ENCODE results near the gene COL4A1.

Gene COL4A1

DNA sequence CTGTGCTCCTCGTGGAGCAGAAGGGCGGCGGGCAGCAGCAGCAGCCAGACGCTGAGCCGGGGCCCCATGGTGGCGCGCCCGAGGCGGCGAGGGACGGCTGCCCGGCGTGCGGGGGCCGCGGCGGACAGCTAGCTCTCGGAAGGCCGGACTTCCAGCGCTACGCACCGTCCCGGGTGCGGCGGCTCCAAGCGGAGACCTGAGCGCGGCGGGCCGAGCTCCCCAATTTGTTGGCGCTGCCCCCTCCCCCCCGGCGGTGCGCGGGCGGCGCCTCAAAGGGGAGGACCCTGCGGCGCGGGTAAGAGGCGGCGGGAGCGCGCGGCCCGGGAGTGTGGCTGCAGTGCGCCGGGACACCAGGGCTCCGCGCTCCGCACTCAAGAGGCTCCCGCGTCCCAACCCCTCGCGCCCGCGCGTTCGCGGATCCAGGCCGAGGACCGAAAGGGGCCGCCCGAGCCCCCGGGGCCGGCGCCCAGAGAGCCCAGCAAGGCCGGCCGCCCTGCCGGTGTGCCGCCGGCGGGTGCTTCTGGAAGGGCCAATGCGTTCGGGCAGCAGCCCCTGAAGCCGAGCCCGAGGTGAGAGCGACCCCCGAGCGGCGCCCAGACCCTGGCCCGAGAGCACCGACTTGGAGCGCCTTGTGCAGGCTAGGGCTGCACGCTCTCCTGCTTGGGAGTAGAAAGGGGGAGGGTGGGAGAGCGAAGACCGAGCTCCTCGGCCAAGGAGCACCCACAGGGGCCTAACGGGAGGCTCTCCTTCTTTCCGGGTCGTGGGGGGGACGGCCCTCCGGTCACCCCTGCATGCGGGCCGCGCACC lies at the start of gene COL4A1, which contains the start of gene COL4A2:
COL4A1 (minus strand) TSS at position 198 of the 807 bp plus-strand sequence; CDS start at position 68, 130 bp downstream.
COL4A2 (plus strand) TSS at position 325 of the 807 bp plus-strand sequence. CDS start 620 bp downstream, outside the sequence.
- no peak for DNase-seq

DNA sequence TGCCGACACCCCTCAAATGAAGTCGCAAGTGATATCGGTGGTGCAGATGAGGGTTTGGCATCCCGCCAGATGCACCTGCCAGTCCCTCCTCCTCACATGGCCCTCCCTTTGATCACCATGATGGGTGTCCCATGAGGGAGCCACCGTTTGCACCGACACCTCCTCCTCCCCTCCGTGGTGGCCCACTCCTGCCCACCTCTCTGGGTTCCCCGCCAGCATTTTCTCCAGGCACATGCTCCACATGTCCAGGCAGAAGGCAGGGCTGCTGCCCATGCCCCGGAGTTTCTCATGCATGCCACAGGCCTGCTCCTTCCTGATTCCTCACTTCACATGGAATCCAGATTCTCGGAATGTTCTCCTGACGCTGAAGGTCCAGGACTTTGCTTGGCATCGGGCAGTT lies 49.4 kb upstream of the COL4A1 start:
- no peak for DNase-seq

DNA sequence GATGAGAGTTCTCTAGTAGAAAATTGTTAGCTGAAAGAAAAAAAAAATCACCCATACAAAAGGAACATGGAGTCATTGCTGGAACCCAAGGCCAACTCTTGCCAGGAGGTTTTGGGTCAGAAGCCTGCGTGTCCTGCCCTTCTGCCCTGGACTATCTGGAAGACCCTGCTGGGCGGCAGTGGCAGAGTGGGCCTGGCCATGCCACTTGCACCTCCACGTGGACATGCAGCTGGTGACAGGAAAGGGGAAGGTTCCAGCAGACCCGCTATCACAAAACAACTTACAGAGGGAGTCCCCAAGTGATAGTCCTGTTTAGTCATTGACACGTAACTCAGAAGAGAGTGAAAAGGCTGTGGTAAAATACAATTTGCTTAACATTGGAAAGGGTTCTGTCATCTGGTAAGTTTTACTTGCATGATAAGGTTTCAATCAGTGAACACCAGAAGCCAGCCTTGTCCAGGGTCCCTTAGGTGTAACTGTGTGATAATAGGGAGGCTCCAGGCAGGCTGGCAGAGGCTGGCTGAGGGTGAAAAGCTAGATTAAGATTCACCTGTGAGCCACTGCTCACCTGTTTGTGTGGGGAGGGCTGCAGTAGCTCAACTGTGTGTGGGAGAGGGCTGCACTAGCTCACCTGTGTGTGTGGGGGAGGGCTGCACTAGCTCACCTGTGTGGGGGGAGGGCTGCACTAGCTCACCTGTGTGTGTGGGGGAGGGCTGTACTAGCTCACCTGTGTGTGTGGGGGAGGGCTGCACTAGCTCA lies 47.9 kb upstream of the COL4A1 start:
- DNase-seq, result no peak

GRCh38 chr13:110354123-110354627 lies 47.2 kb upstream of the COL4A1 start:
- DNase-seq, result no peak

DNA sequence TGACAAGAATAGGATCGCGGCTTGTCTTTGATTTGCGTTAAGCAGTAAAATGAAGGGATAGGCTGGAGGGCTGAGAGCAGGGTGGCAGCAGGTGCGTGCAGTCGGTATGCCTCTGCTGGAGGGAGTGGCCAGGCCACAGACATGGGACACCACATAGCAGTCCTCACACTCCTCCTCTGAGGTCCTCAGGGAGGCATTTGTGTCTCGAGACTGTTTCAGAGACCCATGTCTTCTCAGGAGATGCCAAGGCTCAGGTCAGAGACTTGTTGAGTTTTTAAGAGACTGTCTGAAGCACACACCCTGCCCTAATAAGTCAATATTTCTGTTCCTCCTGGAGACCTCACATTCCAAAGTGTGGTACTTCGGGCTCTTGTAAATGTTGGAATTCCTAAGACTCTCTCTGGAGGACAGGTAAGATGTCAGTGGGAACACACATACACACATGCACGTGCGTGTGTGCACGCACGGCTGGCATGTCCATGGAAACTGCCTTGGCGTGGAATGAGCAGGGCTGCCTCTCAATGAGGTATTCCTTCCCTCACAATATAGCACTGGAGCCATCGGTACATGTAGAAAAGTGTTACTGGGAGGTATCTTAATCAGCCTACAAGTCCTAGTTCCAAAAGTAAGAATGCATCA lies 46.5 kb upstream of the COL4A1 start:
- no peak for DNase-seq

- DNase-seq, result no peak
These were observed 45.8 kb upstream of the COL4A1 start for GRCh38 chr13:110352735-110353134.

GRCh38 chr13:110351636-110352420 lies 44.9 kb upstream of the COL4A1 start:
- DNase-seq, result no peak

DNA sequence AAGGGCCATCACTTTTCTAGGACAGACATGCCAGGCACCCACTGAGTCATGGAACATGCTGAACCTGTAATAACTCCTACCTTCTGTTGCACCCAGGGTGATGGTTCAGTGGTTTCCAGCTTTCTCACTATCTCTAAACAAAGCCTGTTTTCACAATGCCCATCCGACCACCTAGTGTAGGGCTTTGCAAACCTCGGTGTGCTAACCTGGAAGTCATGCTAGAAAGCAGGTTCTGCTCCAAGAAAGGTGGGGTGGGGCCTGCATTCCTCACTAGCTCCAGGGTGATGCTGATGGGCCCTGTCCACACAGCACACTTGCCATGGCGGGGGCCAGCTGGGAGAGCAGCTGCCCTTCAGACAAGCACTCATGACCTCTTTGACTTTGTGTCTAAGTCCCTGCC lies 43.6 kb upstream of the COL4A1 start:
- DNase-seq, result no peak

DNA sequence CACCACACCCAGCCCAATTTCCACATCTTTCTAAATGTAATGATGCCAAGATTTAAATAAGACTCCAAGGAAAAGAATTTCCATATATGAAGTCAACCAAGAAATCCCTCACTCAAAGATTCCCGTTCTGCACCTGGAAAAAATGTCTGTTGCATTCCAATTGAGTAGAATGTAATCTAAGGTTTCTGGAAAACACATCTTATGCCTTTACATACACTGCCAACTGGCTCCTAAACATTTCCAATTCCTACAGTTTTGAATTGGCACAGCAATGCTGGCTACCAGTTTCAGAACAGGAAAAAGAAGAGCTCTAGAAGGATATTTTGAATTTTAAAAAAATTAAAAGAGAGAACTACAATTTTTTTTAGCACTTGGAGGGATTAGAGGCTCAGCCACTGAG lies 43.1 kb upstream of the COL4A1 start:
- no peak for DNase-seq

DNA sequence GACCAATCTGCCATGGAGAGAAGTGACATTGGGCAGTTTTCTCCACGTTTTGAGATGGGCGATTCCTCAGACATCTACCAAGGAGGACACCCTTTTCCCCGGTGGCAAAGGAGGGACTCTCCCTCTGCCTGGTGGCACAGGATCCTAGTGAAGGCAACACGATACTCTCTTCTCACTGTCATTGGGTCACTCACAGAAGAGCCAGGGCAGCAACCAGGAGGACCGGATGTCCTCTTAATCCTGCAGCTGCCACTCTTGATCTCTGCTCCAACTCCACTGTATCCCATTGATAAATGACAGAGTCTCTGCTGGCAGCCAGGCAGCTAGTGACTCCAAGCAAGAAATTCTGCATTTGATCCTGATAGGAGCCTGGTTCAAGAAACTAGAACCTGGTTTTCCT lies 42.3 kb upstream of the COL4A1 start:
- no peak for DNase-seq

DNA sequence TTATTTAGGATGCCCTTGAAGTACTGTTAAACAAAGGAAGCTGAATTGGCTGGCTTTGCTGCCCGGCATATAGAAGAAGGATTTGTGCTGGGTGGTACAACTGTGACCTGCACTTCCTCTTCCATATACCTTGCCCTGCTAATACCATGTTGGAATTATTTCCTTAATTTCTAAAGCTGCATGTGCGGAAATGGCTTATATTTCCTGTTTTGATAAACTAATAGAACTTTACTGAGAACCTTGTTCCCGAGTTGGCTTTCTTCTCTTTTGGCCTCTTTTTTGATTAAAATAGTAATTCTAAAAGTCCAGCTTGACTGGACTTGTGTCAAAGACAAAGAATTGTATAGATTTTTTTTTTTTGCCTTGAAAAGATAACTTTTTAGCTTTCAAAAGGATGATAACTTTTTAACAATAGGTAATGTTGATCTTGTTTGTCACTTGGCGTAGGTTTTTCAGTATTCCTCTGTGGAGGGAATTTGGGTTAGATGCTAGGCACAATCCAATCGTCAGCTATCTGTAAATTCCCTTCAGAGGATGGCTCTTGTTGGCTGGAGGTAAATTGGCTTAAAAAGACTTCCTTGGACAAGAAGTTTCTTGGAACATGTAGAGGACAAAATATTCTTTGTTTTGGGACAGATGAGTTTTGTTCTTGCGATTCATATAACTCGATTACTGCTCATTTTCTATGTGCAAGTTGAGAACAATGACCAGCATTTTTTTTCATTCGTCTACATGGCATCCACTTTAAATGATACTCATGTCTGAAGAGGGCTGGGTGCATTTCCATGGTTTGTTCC lies 41.5 kb upstream of the COL4A1 start:
- no peak for DNase-seq

GRCh38 chr13:110347535-110348308 lies 40.8 kb upstream of the COL4A1 start:
- no peak for DNase-seq

GRCh38 chr13:110347088-110347487 lies 40.1 kb upstream of the COL4A1 start:
- no peak for DNase-seq

DNA sequence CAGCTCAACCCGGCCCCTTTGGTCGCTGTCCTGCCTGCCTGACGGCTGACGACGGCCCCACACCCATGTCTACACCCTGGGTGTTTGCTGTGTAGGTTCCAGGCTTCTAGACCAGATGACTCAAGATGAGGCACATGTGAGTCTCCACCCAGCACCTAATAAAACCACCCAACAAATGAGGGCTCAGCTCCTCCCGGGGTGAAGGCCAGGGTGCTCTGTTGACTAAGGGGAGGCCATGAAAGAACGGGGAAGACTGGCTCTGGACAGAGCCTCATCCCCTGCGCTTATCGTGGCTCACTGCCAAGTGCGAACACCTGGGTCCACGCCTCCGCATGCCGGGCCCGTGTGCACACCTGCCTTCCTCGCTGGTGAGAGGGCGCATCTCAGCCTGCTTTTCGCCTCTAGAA lies 39.7 kb upstream of the COL4A1 start:
- DNase-seq, result no peak

- DNase-seq, result no peak
These were observed 38.7 kb upstream of the COL4A1 start for GRCh38 chr13:110345701-110346100.

DNA sequence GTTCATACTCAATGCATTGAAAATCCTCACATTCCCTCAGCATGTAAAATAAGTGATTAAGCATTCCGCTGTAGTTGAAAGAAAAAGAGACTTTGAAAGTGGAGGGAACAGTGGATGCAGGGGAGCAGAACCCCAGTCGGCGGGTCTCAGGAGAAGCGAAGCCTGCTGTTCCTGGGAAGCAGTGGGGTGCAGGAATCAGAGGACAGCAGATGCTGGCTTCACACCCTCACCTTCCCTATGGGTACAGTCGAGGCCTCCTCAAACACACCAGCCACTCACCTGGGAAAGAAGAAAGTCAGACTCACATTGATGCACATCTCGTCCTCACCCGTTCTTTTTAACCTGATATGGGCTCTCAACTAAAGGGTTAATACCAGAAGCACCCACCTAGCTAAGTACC lies 38.3 kb upstream of the COL4A1 start:
- DNase-seq, result no peak

DNA sequence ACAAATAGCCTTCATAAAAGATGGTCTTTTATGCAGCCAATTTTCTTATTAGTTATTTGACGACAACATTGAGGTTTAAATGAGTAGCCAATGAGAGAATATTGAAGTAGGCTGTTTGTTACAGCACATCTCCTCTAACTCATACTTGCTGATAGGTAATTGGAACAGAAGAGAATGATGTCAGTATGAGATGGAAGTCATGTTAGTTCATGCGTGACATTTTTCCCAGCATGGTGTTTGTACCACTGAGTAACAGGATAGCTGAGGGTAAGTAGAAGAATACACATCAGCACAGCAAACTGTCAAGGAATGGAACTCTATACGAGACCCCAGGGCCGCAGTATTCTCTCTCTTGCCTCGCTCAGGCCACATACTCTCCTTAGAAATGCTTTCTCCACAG lies 37.4 kb upstream of the COL4A1 start:
- no peak for DNase-seq

- DNase-seq, result no peak
These were observed 36.4 kb upstream of the COL4A1 start for GRCh38 chr13:110343241-110343865.

DNA sequence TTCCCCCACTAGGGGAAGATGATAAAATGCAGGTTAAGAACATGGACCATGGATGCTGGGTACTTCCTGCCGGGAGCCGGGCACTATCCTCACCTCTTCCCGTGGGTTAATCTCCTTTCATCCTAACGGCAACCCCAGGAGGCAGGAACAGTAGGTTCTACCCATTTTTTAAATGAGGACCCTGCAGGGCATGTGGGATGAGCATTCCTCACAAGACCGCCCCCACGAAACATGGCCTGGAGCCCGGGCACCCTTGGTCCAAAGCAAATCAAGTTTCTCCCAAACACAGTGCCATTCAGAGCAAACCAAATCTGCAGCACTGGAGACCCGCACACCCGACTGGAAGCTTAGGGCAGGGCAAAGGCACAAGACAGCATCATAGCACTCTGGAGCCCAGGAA lies 35.5 kb upstream of the COL4A1 start:
- no peak for DNase-seq
